OCI-LY1 (cell line): ENCODE results near the gene SLC24A4.

Source experiments
- H2AFZ ChIP-seq: fragments of 200-600 bp; sonication (generic), shearing (Covaris generic); 2 replicates; pipeline ENCODE4 v1.6.0; 2014; ENCODE audit warnings: antibody characterized with exemption, mild to moderate bottlenecking, low read length
- H3F3A ChIP-seq: fragments of 200-600 bp; sonication (generic), shearing (Covaris generic); 2 replicates; pipeline ENCODE4 v1.6.0; 2014; ENCODE audit warnings: mild to moderate bottlenecking, antibody characterized with exemption, low read length, moderate library complexity; ENCODE audit not compliant: insufficient read depth
- H3K27ac ChIP-seq: fragments of 200-600 bp; sonication (generic); 2 replicates; pipeline ENCODE4 v1.5.1; 2014; ENCODE audit warnings: low read length, mixed run types, mild to moderate bottlenecking, low read depth; ENCODE audit not compliant: poor library complexity, severe bottlenecking
- H3K27me3 ChIP-seq: fragments of 200-600 bp; sonication (generic); 2 replicates; pipeline ENCODE4 v1.6.0; 2014; ENCODE audit warnings: antibody characterized with exemption, mild to moderate bottlenecking, low read length, moderate library complexity; ENCODE audit not compliant: insufficient read depth
- H3K36me3 ChIP-seq: fragments of 200-600 bp; sonication (generic); 2 replicates; pipeline ENCODE4 v1.6.1; 2014; ENCODE audit warnings: mild to moderate bottlenecking, antibody characterized with exemption, low read length, moderate library complexity, mixed read lengths; ENCODE audit not compliant: insufficient read depth
- H3K4me1 ChIP-seq: fragments of 200-600 bp; sonication (generic); 2 replicates; pipeline ENCODE4 v1.5.1; 2014; ENCODE audit warnings: mild to moderate bottlenecking, low read length, moderate library complexity; ENCODE audit not compliant: insufficient read depth, severe bottlenecking
- H3K4me2 ChIP-seq: fragments of 200-600 bp; sonication (generic), shearing (Covaris generic); 2 replicates; pipeline ENCODE4 v1.6.1; 2014; ENCODE audit warnings: low read length
- H3K4me3 ChIP-seq: fragments of 200-600 bp; sonication (generic); 2 replicates; pipeline ENCODE4 v1.5.1; 2014; ENCODE audit warnings: low read length, low read depth, mild to moderate bottlenecking, mixed read lengths; ENCODE audit not compliant: poor library complexity, severe bottlenecking
- H3K79me2 ChIP-seq: fragments of 200-600 bp; shearing (Covaris generic); 2 replicates; pipeline ENCODE4 v1.6.1; 2016; ENCODE audit warnings: mixed run types, low read length, mixed read lengths; ENCODE audit not compliant: insufficient read depth
- H3K9ac ChIP-seq: fragments of 200-600 bp; sonication (generic), shearing (Covaris generic); 2 replicates; pipeline ENCODE4 v1.6.1; 2014; ENCODE audit warnings: mild to moderate bottlenecking, low read length, mixed read lengths
- H3K9me2 ChIP-seq: fragments of 200-600 bp; sonication (generic), shearing (Covaris generic); 2 replicates; pipeline ENCODE4 v1.6.1; 2014; ENCODE audit warnings: low read depth, mild to moderate bottlenecking, low read length, mixed read lengths
- H3K9me3 ChIP-seq: fragments of 200-600 bp; shearing (Covaris generic); 2 replicates; pipeline ENCODE4 v1.6.1; 2014; ENCODE audit warnings: low read length, mixed read lengths
- H4K20me1 ChIP-seq: fragments of 200-600 bp; sonication (generic), shearing (Covaris generic); 2 replicates; pipeline ENCODE4 v1.6.0; 2016; ENCODE audit warnings: mild to moderate bottlenecking, low read length; ENCODE audit not compliant: insufficient read depth
- EZH2 ChIP-seq: fragments of 200-600 bp; sonication (generic), shearing (Covaris generic); IDR thresholded peaks from 2 replicates; pipeline ENCODE4 v1.8.0; 2017; ENCODE audit warnings: borderline replicate concordance, mixed run types, mild to moderate bottlenecking, antibody characterized with exemption, low read length, moderate library complexity, mixed read lengths
- TF ChIP-seq, protein P1 (sequence below): fragments of 200-600 bp; sonication (generic), shearing (Covaris generic); IDR thresholded peaks from 2 replicates; pipeline ENCODE4 v1.5.1; 2017; ENCODE audit warnings: mild to moderate bottlenecking, antibody characterized with exemption, low read length, moderate library complexity, mixed read lengths

The SLC24A4 gene

DNA sequence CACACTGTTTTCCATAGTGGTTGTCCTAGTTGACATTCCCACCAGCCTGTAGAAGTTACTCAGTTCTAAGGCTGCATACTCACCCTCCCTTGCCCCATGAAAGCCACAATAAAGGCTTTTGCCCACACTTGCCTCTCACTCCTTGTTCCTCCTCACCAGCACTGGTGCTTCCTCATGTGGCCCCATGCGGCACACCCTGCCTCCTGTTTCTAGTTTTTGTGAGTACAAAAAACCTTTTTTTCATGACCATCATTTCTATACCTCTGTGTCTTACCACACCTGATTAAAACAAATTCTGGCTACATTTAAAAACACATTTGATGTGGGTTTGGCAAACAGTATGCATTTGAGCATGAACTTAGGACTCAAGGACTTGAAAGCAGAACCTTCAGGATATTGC, 149.9 kb downstream of the SLC24A4 start:
- no peak overlapping the region for H3K27ac ChIP-seq

DNA sequence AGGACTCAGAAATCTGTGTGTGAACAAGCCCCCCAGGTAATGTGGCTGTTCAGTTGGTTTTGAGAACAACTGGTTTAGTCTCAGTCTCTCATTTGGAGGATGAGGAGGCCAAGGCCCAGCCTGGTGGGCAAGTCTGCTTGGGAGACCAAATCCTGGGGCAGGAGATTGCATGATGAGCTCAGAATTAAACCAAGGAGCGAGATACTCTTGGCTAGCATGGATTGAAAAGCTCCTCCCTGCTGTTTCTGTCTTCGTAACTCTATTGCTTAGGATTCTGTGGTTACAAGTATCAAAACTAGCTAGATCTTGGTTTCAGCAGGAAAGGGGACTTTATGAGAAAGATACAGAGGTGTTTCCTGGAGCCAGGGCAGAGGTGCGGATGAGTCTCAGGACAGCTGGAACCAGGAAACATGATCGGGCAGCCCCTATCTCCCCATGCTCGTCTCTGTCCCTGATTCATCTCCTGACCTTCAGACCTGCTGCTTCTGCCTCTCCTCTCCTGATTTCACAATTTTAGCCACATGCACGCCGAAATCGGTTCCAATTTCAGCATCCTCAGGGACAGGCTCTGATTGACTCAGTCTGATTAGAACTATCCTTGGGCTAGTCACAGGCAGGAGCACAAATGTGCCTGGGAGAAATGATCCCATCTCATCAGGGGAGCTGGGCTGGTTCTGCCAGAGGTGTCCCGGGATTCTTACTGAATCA, 150.4 kb downstream of the SLC24A4 start:
- Histone ChIP-seq H4K20me1 (no peaks in the 10 kb centered on the region), H2AFZ (no peak overlapping the region), H3K27me3 (no peaks in the 10 kb centered on the region), H3K27ac (no peak overlapping the region), H3K9me2 (no peaks in the 10 kb centered on the region), H3K4me1 (no peaks in the 10 kb centered on the region), H3K9ac (no peak overlapping the region), H3K4me2 (no peak overlapping the region), H3K79me2 (no peaks in the 10 kb centered on the region), H3K9me3 (no peaks in the 10 kb centered on the region), H3F3A (no peaks in the 10 kb centered on the region), H3K4me3 (no peak overlapping the region), H3K36me3 (no peaks in the 10 kb centered on the region)
- no peak for TF ChIP-seq EZH2
- TF ChIP-seq, protein P1, sequence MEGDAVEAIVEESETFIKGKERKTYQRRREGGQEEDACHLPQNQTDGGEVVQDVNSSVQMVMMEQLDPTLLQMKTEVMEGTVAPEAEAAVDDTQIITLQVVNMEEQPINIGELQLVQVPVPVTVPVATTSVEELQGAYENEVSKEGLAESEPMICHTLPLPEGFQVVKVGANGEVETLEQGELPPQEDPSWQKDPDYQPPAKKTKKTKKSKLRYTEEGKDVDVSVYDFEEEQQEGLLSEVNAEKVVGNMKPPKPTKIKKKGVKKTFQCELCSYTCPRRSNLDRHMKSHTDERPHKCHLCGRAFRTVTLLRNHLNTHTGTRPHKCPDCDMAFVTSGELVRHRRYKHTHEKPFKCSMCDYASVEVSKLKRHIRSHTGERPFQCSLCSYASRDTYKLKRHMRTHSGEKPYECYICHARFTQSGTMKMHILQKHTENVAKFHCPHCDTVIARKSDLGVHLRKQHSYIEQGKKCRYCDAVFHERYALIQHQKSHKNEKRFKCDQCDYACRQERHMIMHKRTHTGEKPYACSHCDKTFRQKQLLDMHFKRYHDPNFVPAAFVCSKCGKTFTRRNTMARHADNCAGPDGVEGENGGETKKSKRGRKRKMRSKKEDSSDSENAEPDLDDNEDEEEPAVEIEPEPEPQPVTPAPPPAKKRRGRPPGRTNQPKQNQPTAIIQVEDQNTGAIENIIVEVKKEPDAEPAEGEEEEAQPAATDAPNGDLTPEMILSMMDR: no peak

More for the DNA sequence above, 149.9 kb downstream of the SLC24A4 start:
- Histone ChIP-seq H3K27me3 (no peaks in the 10 kb centered on the region), H3F3A (no peaks in the 10 kb centered on the region), H3K9me3 (no peaks in the 10 kb centered on the region), H4K20me1 (no peaks in the 10 kb centered on the region), H3K79me2 (no peaks in the 10 kb centered on the region), H3K9ac (no peak overlapping the region), H3K4me1 (no peaks in the 10 kb centered on the region), H3K4me2 (no peak overlapping the region), H3K36me3 (no peaks in the 10 kb centered on the region), H3K4me3 (no peak overlapping the region), H3K9me2 (no peaks in the 10 kb centered on the region), H2AFZ (no peak overlapping the region)
- no peak for TF ChIP-seq EZH2
- TF ChIP-seq, protein P1: no peak

DNA sequence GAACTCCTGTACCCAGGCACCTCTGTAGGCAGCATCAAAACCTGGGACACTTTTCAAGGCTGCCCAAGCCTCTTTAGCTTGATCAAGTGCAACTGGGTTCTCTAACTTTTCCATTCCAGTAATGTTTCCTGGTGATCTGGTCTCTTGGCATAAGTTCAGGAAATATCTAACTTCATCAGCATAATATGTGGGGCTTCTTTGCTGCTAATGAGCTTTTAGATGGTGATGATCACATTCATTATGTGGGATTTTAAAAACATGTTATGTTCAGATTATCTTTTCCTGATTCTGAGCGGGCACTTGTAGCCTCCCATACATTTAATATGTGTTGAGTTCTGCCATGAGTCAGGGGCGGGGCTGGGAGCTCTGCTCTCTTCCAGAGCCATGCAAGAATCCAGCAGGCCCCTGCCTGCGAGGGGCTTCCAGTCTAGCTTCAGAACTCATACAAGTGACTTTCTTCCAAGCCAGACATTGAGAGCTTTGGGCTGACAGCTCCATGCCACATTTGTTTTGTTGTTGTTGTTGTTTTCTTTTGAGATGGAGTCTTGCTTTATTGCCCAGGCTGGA, 151.1 kb downstream of the SLC24A4 start:
- Histone ChIP-seq H3K27ac (no peak overlapping the region), H3K9me2 (no peaks in the 10 kb centered on the region), H3K9ac (no peak overlapping the region), H3K4me1 (no peaks in the 10 kb centered on the region), H3K4me3 (no peak overlapping the region), H4K20me1 (no peaks in the 10 kb centered on the region), H3F3A (no peaks in the 10 kb centered on the region), H2AFZ (no peak overlapping the region), H3K27me3 (no peaks in the 10 kb centered on the region), H3K79me2 (no peaks in the 10 kb centered on the region), H3K4me2 (no peak overlapping the region), H3K36me3 (no peaks in the 10 kb centered on the region), H3K9me3 (no peaks in the 10 kb centered on the region)
- no peak for TF ChIP-seq EZH2
- TF ChIP-seq, protein P1: no peak
